ENCODE measurements around the gene GALR3. TPM values are rescaled to one million over a fixed set of nuclear protein-coding genes. Genes with fewer than 3 reads are reported as not detected.
"Not testable (repeated sequence)": the region's sequence is repeated elsewhere in the genome, so short reads cannot be mapped to it uniquely, and the experiment has no call there.

Gene GALR3
- total RNA-seq, 1 experiment from 2014 or later = not detected

- DNase-seq = no peak
- no peak overlapping the region for H3K27ac ChIP-seq
- H3K36me3 ChIP-seq = no peaks in the 10 kb centered on the region
- no peaks in the 10 kb centered on the region for H3K9me3 ChIP-seq (replicated peaks)
- 0 out of 2 replicates have a peak, but pooled peaks cover 2% of the 10 kb centered on the region for H3K27me3 ChIP-seq
- no peaks in the 10 kb centered on the region for H3K4me1 ChIP-seq
- H3K4me3 ChIP-seq = no peak overlapping the region
Observed at GRCh38 chr22:37796079-37796478, 27.1 kb upstream of the GALR3 start.

- H3K27me3 ChIP-seq; H3K9me3 ChIP-seq (replicated peaks); H3K27ac ChIP-seq; H3K4me1 ChIP-seq; H3K4me3 ChIP-seq; DNase-seq; H3K36me3 ChIP-seq: not testable (repeated sequence)
Observed at GRCh38 chr22:37797259-37797658, 25.9 kb upstream of the GALR3 start.

GRCh38 chr22:37797874-37798500, 25.2 kb upstream of the GALR3 start:
- DNase-seq = no peak
- no peaks in the 10 kb centered on the region for H3K9me3 ChIP-seq (replicated peaks)
- no peak overlapping the region for H3K27ac ChIP-seq
- H3K36me3 ChIP-seq = no peaks in the 10 kb centered on the region
- H3K4me3 ChIP-seq = no peak overlapping the region
- H3K4me1 ChIP-seq = peaks cover 3% of the 10 kb centered on the region
- 0 out of 2 replicates have a peak, but pooled peaks cover 2% of the 10 kb centered on the region for H3K27me3 ChIP-seq

- peaks cover 12% of the 10 kb centered on the region for H3K4me1 ChIP-seq
- not testable (repeated sequence) for H3K27ac ChIP-seq; H3K36me3 ChIP-seq; DNase-seq; H3K4me3 ChIP-seq; H3K27me3 ChIP-seq; H3K9me3 ChIP-seq (replicated peaks)
Observed at GRCh38 chr22:37799979-37800378, 23.2 kb upstream of the GALR3 start.

GRCh38 chr22:37801946-37802309, 21.3 kb upstream of the GALR3 start:
- Histone ChIP-seq H3K4me1 (peaks cover 16% of the 10 kb centered on the region), H3K9me3 (replicated peaks) (no peaks in the 10 kb centered on the region), H3K36me3 (no peaks in the 10 kb centered on the region), H3K27ac (no peak overlapping the region), H3K4me3 (peak overlapping the region; percentile 61), H3K27me3 (0 out of 2 replicates have a peak, but pooled peaks cover 2% of the 10 kb centered on the region)
- no peak for DNase-seq

- no peak overlapping the region for H3K27ac ChIP-seq
- peak overlapping the region; percentile 61 for H3K4me3 ChIP-seq
- no peaks in the 10 kb centered on the region for H3K9me3 ChIP-seq (replicated peaks)
- 0 out of 2 replicates have a peak, but pooled peaks cover 2% of the 10 kb centered on the region for H3K27me3 ChIP-seq
- H3K36me3 ChIP-seq = no peaks in the 10 kb centered on the region
- peak; percentile 45 to 63 for DNase-seq
- H3K4me1 ChIP-seq = peaks cover 16% of the 10 kb centered on the region
Observed at GRCh38 chr22:37802310-37803194, 20.6 kb upstream of the GALR3 start.

- Histone ChIP-seq H3K27ac (no peak overlapping the region), H3K9me3 (replicated peaks) (no peaks in the 10 kb centered on the region), H3K4me3 (no peak overlapping the region), H3K27me3 (0 out of 2 replicates have a peak, but pooled peaks cover 2% of the 10 kb centered on the region), H3K36me3 (no peaks in the 10 kb centered on the region), H3K4me1 (peaks cover 16% of the 10 kb centered on the region)
- DNase-seq = no peak
Observed at GRCh38 chr22:37803195-37803638, 20.0 kb upstream of the GALR3 start.

- H3K4me1 ChIP-seq = peaks cover 16% of the 10 kb centered on the region
- no peaks in the 10 kb centered on the region for H3K36me3 ChIP-seq
- no peaks in the 10 kb centered on the region for H3K9me3 ChIP-seq (replicated peaks)
- 0 out of 2 replicates have a peak, but pooled peaks cover 2% of the 10 kb centered on the region for H3K27me3 ChIP-seq
- DNase-seq = no peak
- no peak overlapping the region for H3K27ac ChIP-seq
- peak overlapping the region; percentile 69 for H3K4me3 ChIP-seq
Observed at GRCh38 chr22:37803639-37804351, 19.4 kb upstream of the GALR3 start.

- Histone ChIP-seq H3K4me3 (peak overlapping the region; percentile 69), H3K9me3 (replicated peaks) (no peaks in the 10 kb centered on the region), H3K27me3 (0 out of 2 replicates have a peak, but pooled peaks cover 2% of the 10 kb centered on the region), H3K27ac (peak overlapping the region; percentile 50; the same call in 1 of the 2 replicates), H3K36me3 (no peaks in the 10 kb centered on the region), H3K4me1 (peaks cover 16% of the 10 kb centered on the region)
- no peak for DNase-seq
Observed at GRCh38 chr22:37804352-37804880, 18.8 kb upstream of the GALR3 start.

GRCh38 chr22:37804881-37805809, 18.0 kb upstream of the GALR3 start:
- peak; percentile 86 for DNase-seq
- 0 out of 2 replicates have a peak, but pooled peaks cover 2% of the 10 kb centered on the region for H3K27me3 ChIP-seq
- H3K27ac ChIP-seq = peak overlapping the region; percentile 50; the same call in 1 of the 2 replicates
- H3K9me3 ChIP-seq (replicated peaks) = no peaks in the 10 kb centered on the region
- H3K4me1 ChIP-seq = peaks cover 16% of the 10 kb centered on the region
- H3K36me3 ChIP-seq = no peaks in the 10 kb centered on the region
- H3K4me3 ChIP-seq = peak overlapping the region; percentile 69

GRCh38 chr22:37805810-37806277, 17.3 kb upstream of the GALR3 start:
- peak overlapping the region; percentile 69 for H3K4me3 ChIP-seq
- H3K27ac ChIP-seq = no peak overlapping the region
- no peak for DNase-seq
- H3K27me3 ChIP-seq = no peaks in the 10 kb centered on the region
- H3K36me3 ChIP-seq = no peaks in the 10 kb centered on the region
- peaks cover 16% of the 10 kb centered on the region for H3K4me1 ChIP-seq
- no peaks in the 10 kb centered on the region for H3K9me3 ChIP-seq (replicated peaks)

- Histone ChIP-seq H3K9me3 (replicated peaks) (no peaks in the 10 kb centered on the region), H3K27ac (no peak overlapping the region), H3K27me3 (no peaks in the 10 kb centered on the region), H3K36me3 (no peaks in the 10 kb centered on the region), H3K4me1 (peaks cover 16% of the 10 kb centered on the region), H3K4me3 (peak overlapping the region; percentile 69)
- peak in 1 of 2 experiments; percentile 34 for DNase-seq
Observed at GRCh38 chr22:37806409-37807333, 16.5 kb upstream of the GALR3 start.
